Fibroblast of skin of abdomen (primary cell): ENCODE data around the gene C1orf87.

Source experiments
- DNase-seq: peaks from one replicate; pipeline ENCODE4 v3.0.0-alpha.2; 2013

The C1orf87 gene

DNA sequence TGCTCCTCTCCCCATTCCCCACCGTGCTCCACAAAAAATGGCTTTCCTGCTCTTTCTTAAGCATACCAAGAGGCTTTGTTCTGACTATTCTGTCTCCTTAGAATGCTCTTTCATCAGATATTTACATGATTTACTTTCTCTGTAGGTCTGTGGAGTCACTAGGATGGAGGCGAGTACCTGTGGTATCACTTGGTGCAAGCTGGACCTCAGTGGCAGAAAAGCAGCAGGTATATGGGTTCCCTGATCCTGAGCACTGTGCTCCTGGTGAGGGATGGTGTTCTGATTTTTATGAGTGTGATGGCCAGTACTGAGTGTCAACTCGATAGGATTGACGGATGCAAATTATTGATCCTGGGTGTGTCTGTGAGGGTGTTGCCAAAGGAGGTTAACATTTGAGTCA is 10.0 kb downstream of the C1orf87 start:
- DNase-seq: no peak

DNA sequence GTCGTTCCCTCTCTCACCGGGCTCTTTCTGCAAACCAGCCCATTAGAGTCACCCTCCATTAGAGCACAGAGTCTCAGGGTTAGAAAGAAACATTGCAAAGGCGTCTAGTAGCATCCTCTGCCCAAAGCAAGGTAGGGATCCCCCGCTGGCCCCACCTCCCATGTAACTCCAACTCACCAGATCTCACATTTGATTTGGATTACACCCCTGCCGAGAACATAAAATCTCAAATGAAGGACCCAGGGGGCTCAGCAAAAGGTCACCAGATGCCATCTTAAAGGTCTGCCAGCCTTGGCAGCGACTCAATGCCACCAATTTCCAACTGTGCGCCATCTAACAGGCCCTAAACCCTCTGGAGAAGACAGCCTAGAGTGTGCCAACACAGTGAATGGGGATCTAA is 14.1 kb downstream of the C1orf87 start:
- no peak for DNase-seq

DNA sequence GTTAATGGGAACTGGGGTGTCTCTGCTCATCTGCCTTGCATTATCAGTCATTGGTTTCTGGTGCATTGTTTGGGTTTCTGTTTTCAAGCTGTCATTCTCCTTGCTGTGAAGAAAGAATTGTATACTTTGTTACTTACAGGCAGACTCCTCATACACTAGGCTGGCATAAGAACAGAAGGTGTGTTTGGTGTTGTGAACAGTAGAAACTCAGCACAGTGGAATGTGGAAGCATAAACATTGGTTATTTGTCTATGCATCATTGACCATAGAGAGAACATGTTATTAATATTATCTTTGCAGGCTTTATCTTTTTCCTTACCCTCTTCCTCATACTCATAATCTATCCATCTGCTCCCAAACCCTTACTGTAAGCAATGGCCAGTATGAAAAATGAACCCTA is 18.2 kb downstream of the C1orf87 start:
- no peak for DNase-seq

DNA sequence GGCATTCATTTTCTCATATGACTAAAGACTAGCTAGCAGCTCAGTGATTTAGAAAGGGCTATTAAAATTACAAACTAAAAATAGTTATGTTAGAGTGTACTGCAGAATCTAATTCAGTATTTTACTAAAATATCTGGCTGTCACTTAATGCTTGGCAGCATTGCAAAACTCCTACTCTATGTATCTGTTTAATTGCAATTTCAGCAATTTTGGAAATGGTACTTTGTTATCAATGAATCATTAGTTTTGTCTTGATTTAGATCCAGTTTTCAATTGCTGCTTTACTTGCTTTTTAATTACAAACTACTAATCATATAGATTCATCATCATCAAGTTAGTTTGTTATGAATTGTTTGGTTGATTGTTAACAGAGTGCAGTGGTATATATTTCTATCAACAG is 19.2 kb downstream of the C1orf87 start:
- no peak for DNase-seq

DNA sequence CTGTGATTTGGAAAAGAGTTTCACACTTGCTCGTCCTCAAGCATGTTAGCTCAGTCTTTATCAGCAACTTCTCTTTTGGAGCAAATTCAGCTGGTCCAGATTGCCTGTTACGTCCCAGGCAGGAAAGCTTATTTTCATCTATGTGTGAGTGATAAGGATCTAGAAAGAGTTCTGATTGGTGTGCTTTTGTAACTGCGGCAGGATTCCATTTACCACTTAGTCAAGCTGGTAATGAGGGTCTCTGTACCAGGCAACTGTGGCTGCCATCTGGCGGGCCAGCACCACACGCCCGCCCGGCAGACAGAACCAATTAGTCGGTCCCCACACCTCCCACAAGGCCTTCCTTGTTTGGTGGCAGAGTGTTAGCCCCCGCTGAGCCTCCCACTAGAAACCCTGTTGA is 21.0 kb downstream of the C1orf87 start:
- no peak for DNase-seq

DNA sequence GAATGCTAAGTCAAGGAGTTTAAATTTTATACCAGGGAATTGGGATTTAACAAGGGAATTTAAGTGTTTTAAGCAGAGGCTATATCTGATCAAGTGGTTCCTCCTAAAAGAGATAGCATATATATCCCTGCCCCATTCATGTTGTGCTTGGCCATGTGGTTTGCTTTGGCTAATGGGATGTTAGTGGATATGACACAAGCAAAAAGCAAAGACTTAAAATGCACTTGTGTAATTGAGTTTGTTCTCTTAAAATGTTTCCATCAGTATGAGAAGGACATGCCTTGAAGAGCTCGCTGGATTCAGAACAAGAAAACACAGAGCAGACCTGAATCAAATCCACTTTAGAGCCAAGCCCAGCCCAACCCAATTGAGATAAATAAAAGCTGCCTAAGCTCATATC is 22.4 kb downstream of the C1orf87 start:
- no peak for DNase-seq

DNA sequence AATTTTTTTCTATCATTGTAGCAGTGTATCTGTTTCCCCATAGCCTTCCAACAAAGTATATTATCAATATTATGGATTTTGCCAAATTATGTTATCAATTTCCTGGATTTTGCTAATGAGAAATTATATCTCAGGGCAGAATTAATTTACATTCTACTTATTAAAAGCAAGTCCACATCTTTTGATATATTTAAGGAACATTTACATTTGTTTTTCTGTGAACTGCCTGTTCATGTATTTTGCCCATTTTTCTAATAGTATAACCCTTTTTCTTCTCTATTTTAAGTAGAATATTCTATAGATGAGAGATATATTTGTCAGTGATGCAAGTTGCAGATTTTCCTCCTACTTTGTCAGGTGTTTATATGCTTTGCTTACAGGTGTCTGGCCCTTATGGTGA is 24.4 kb downstream of the C1orf87 start:
- no peak for DNase-seq

DNA sequence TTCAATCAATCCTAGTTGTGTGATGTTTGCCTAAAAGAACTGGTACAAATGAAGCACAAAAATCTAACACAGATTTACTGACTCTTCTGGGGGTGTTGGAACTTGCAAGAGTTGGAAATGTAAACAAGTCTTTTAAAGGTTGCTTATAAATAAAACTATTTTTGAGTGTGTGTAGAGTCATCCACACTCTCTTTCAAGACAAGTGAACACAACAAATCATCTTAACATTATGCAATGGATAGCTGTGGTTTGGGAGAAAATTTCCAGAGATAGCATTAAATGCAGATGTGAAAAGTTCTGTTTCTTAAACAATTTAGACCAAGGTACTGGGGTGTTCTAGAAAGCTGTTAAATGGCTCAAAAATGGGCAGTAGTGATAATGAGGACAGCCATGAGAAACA is 28.7 kb downstream of the C1orf87 start:
- DNase-seq: peak; percentile 38

DNA sequence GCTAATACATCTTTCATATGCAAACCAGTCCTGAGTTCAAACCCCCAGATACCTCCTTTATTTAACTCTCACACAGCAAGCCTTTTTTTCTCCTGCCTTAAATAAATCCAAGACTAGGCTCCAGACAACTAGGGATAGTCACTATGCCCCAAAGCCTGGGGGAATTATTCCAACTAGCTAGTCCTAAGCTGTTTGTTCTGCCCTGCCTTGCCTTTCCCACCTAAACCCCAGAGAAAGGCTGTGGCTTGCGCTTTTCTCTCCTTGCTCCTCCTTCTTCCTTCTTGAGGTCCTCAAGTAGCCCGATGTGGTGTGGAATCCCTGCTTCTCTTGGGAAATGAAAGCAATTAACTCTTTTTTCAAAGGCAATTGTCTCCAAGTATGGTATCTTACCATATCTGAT is 31.8 kb downstream of the C1orf87 start:
- DNase-seq: no peak

DNA sequence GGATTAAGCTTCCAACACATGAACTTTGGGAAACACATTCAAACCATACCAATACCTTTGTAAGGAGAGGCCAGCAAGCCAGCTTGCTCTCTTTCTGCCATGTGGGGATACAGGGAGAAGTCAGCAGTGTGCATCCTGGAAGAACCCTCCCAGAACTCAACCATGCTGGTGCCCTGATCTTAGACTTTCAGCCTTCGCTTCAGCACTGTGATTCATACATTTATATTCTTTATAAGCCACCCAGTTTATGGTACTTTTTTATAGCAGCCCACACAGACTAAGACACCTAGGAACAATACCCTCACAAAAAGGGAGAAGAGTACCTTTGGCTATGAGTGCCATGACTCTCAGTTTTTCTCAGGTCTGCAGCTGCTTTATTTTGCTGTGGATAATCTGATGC is 35.9 kb downstream of the C1orf87 start:
- DNase-seq: no peak

DNA sequence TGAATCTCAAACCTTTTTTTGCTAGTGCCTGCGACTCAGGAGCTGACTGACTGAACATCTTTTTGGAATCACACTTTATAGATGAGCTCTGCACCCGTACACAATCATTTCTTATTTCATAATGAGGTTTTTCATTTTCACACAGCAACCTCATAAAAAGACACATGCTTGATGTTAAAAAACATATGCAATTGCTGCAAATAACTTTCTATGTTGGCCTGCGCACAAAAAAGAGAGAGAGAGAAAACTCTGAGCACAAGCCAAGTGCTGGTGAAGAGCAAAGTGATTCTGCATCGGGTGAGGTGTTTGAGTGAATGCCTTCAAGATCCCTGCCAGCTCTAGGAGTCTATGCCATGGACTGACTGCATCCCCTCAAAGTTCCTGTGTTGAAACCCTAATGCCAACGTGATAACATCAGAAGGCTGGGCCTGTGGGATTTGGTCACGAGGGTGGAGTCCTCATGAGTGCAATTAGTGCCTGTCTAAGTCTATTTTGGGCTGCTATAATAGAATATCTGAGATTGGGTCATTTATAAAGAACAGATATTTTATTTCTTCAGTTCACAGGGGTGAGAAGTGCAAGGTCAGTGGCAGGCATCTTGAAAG is 36.6 kb downstream of the C1orf87 start:
- DNase-seq: no peak

DNA sequence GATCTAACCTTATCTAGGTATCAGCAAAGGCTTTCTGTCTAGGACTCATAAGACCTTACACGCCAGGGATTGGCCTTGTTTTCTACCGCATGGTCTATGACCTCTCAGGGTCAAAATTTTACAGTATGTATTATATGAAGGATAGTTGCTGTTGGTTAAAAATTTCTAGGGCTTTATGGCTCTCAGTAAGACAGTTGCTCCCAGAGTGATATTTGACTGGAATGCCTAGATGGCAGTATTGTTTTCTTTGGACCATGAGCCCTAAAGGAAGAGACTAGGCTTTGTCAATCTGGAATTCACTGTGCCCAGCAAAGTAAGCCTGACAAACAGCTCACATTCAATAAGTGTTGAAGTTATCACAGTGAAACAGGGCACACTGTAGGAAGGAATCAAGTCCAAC is 37.6 kb downstream of the C1orf87 start:
- no peak for DNase-seq

DNA sequence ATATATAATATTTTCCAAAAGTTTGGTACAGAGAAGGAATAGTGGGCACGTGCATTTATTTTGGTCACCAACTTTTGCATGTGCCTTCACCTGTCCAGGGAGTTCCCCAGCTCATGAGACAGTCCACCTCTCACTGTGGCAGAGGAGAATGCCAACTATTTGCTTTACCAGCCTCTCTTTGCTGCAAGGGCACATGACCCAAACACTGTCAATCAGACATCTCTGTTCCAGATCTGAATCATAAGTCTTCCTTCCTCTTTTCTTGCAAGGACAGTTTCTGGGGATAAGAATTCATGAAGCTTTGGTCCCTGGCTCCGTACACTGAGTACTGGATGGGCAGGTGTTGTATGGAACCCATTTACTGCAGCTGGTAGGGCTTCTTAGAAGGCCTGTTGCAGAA is 38.6 kb downstream of the C1orf87 start:
- DNase-seq: no peak

DNA sequence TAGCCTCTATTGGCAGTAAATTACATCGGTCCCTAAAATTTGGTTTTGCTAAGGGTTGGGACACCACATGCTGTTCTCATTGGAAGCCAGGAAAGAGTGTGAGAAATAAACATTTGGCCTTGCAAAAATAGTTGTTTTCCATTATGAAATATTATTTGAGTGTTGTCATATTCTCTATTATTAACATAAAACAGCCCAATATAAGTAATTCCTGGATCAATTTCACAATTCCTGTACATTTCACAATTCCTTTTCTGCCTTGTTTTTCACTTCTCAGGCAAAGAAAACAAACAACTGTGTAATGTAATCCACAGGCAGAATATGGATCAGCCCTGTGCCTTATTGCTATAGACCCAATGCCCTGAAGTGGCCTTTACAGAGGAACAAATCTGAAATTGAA is 40.5 kb downstream of the C1orf87 start:
- no peak for DNase-seq

DNA sequence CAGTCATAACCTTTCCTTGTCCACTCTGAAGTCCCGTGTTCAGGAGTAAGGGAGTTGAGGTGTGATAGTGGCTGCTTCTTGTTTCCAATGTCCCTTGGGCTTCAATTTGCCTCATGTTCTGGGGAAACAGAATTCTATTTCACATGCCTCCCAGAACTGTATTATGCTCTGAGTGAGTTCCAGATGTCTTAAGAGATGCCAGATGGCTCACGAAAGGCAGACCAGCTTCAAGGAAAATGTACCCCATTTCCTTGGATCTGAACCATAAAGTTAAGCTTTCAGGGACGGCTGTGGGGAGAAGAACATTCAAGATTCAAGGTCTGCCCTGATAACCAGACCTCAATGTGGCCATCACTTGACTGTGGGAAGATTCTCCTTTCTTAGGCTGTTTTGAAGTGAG is 42.4 kb downstream of the C1orf87 start:
- DNase-seq: no peak

DNA sequence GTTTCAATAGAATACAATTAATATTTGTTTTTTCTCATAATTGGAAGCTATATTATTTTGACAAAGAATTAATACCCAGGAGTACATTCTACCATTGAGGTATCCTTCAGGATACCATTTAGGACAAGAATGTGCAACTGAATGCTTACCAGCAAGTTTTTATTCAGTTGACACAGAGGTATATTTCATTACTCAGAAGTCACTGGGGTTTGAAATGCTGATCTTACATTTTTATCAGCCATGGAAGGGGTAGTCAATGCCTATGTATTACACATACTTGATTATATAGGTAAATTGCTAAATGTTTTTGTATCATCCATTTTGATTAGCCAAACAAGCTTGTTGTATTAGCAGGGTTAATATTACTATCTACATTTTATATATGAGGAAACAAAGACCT is 48.0 kb downstream of the C1orf87 start:
- no peak for DNase-seq

DNA sequence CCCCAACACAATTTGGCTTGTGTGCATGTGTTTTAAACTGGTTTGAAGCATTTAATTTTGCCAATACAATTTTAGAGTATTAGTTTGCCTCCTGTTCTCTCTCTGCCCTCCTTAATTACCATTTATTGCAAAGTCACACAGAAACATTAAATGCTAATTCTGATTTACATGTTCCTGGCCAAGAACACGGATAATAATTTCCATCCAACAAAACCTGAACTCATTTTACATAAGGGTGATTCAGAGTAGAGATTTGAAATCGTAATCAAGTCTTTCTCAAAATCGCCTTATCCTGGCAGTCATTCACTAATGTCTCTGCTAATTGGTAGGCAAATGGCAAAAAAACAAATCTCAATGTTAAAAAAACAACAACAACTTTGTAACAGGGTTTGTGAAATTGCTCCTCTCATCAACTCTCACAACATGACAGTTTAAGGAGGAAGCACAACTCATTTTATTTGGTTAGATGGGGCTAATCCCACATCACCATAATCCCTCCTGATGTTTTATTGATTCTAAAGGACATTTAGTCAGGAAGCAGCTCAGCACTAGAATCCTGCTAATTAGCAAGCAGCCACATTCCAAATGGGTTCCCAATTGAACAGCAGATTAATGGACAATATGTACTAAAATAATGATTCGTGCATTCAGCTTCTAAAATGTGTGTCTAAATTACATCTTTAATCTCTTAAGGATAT is 55.9 kb downstream of the C1orf87 start:
- DNase-seq: no peak

DNA sequence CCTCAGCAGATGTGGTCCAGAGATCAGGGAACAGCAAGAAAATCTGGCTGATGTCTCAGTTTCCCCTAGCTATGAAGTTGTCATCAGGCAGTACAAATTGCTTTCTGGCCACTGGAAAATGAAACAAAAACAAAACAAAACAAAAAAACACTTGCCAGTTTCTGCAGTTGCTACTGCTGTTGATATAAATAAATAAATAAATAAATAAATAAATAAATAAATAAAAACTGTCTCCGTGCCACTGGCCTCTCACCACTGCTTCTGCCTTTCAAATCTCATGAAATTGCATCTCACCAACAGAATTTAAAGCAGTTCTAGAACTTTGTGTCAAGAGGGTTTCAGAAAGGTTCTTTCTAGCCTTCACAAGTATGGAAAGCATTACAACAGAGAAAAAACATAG is 62.9 kb downstream of the C1orf87 start:
- no peak for DNase-seq

DNA sequence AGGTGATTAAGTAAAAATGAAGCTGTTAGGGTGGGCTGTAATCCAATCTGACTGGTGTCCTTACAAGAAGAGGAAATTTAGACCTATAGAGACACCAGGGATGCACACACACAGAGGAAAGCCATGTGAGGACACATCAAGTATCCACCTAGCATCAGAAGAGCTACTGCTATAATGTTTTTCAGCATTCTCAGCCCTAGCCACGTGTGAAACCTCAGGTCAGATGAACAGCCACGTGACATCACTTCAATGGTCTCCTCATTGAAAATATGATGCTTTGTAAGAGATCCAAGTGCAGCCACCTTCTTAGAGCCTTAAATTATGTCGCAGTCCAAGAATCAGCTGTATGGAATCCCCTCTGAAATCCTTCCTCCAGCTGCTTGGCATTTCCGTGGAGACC is 65.1 kb downstream of the C1orf87 start:
- no peak for DNase-seq

DNA sequence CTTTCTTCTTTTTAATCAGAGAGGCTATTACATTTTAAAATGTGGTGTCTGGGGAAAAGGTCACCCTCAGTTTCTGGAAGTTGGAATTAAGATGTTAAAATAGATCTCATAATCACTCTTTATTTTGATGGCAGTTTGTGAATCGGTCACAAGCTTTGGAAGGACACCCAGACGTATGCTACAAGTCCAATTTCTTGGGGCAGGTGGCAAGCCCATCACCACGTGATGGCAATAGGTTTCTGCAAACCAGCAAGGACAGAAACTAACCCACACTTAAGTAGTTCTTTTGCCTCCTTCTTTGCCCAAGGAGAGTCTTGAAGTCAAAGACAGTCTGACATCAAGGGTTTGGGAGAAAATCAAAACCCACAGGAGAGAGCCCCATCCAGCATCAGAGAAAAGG is 72.9 kb downstream of the C1orf87 start:
- no peak for DNase-seq

DNA sequence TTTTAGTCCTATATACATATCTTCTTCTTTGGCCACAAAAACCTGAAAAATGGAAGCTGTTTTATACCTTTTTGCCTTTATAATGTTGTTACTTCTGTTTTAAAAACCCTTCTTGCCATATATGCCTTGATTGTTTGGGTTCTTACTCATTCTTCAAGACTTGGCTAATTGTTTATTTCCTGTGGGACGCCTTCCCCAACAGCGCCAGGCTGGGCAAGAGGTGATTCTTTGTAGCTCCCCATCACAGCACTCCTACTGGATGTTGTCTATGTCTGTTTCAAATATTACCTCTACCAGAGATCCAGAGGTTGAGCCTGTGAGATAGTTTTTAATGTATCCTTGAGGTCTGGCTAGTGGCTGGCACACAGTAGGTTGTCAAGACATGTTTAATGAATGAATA is 73.8 kb downstream of the C1orf87 start:
- DNase-seq: no peak

DNA sequence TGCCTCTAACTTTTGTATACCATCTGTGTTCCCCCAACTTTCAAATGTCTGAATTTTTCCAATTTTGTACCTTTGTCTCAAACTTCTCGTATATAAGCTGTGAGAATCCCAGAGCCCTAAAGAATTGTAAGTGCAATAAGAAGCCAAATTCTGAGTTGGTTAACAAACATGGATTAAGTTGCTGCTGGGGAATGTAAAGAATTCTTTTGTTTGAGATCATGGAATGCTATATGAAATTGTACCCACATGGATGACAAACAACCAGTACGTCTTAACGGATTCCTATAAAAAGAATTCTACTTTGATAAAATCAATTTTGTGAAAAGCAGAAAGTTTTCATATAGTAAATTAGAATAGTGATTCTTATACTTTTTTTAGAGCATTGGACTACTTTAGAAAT is 74.6 kb downstream of the C1orf87 start:
- DNase-seq: peak; percentile 44

DNA sequence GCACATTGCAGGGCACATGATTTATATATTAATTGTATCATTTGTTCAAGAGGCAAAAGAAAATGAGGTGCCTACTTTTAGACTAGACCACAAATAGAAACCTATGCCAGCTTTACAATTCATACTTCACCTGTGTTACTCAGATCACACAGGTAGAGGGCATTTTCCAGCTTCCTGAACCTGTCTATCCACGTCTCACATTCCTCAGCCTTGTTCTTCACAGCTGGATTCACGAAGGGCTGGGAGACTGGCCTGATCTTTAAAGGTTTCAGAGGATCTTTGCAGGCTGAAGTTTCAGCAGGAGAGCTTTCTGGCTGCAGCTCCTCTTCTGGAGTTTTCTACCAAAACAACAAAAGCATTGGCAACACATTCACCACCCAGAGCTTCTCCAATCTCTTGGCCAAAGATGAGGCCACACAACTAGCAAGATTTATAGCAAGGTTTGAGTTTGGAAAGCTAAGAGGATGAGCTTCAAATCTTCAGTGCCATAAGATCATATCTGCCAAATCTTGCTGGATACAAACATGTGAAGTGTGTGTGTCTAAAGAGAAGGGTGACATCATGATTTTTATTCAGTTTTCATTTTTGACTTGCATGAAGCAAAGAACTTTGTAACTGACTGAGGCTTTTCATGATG is 76.0 kb downstream of the C1orf87 start:
- DNase-seq: no peak
